Umbilical cord (tissue), 2 donors: ENCODE data around the gene DRD5. TPM values are rescaled to one million over a fixed set of nuclear protein-coding genes. Genes with fewer than 3 reads are reported as not detected.
"Not testable (repeated sequence)": the region's sequence is repeated elsewhere in the genome, so short reads cannot be mapped to it uniquely, and the experiment has no call there.

ENCODE experiments used
- DNase-seq: peaks from one replicate; pipeline ENCODE4 v3.0.0-alpha.2; 2015; ENCODE audit warnings: low spot score
- total RNA-seq: library from RNA; depleted of rRNA; stranded (reverse); fragments of >200 nt; gene quantifications from one replicate; pipeline ENCODE4 v1.2.3, GENCODE V29; 2014; ENCODE audit warnings: low replicate concordance; ENCODE audit not compliant: insufficient read depth

Gene DRD5
- 0.96 TPM for total RNA-seq

DNA sequence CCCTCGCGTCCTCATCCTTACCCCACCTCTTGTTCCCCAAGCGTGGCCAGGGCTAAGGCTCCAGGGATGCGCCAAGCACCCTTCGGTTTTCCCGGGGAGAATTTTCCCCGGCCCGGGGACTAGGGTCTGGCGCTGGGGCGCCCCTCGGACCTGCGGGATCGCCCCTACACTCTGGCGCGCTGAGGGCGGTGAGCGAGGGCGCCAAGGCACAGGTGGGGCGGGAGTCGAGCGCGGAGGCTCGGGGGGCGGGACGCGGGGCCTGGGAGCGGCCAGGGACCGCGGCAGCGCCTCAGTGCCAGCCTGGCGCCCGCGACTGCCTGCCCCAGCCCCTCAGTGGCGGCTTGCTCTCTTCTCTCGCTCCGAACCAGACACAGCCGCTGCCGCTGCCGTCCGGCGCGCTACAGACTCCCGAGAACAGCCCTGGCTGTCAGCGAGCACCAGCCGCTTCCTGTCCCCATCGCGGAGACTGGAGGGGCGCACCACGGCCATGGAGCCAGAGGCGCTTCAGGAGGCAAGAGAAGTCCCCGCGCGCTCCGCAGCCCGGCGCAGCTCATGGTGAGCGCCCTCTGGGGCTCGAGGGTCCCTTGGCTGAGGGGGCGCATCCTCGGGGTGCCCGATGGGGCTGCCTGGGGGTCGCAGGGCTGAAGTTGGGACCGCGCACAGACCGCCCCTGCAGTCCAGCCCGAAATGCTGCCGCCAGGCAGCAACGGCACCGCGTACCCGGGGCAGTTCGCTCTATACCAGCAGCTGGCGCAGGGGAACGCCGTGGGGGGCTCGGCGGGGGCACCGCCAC is at the start of gene DRD5:
TSS of gene DRD5 (plus strand) at position 292 of the 793 bp plus-strand sequence. CDS start at position 688, 396 bp downstream.
- DNase-seq: no peak

- not testable (repeated sequence) for DNase-seq
Observed at GRCh38 chr4:9732256-9732655, 49.2 kb upstream of the DRD5 start.

GRCh38 chr4:9735515-9735914 is 45.9 kb upstream of the DRD5 start:
- DNase-seq: no peak

- DNase-seq: peak; percentile 14
Observed at GRCh38 chr4:9737280-9737679, 44.2 kb upstream of the DRD5 start.

DNA sequence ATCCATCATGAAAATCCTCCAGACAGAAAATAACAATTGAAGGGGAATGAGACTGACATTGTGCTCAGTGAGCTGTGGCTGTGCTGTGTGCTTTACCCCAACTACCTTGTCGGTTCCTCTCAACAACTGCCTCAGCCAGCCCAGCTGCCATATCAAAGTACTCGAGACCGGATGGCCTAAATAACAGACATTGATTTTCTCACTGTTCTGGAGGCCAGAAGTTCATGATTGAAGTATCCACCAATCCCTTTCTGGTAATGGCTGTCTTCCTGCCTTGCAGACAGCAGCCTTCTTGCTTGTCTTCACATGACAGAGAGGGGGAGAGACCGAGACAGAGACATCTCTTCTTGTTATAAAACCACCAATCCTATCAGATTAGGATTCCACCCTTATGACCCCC is 37.6 kb upstream of the DRD5 start:
- not testable (repeated sequence) for DNase-seq

- DNase-seq: no peak
Observed at GRCh38 chr4:9745782-9746181, 35.7 kb upstream of the DRD5 start.

DNA sequence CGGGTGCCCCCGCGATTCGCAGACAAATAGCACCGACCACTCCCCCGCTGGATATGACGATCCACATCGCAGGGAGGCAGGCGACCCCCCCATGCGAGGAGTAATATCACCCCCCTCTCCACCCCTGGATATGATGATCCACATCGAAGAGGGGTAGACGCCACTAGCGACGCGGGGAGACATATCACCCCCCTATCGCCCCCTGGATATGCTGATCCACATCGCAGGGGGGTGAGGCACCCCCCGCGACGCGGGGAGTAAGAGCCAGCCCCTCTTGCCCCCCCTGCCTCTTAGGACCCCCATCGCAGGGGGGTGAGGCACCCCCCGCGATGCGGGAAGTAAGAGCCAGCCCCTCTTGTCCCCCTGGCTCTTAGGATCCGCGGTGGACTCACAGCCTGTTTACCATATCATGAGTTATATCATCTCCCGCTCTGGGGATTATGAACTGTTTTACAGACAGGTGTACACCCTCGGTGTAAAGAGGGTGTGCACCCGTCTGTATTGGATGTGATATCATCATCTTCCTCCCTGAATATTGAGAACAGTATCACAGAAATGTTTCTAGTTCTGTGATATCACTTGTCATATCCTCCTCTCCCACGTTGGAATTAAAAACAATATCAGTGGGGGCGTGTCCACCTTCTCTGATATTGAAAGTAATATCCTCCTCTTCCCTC is 22.7 kb upstream of the DRD5 start:
- no peak for DNase-seq

- peak; percentile 85 for DNase-seq
Observed at GRCh38 chr4:9762823-9763475, 18.5 kb upstream of the DRD5 start.

- DNase-seq: no peak
Observed at GRCh38 chr4:9764155-9764696, 17.2 kb upstream of the DRD5 start.

- DNase-seq: peak; percentile 3
Observed at GRCh38 chr4:9765091-9765490, 16.3 kb upstream of the DRD5 start.

GRCh38 chr4:9769321-9769720 is 12.1 kb upstream of the DRD5 start:
- no peak for DNase-seq

DNA sequence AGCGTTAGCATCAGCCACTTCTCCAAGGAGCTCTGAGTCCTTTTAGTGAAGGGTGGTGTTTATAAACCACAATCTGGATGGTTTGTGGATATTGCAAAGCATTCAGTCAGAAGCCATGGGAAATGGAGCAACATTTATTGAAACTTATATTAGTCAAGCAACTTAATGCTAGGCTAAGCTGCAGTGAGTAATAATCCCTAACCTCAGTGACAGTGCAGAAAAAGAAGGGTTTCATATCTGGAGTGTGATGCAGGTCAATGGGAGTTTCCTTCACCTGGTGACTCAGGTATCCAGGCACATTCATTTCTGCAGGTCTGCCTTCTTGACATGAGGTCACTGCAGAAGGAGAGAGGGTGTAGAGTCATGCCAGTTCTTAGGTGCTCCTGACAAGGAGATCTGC is 10.4 kb upstream of the DRD5 start:
- DNase-seq: no peak

DNA sequence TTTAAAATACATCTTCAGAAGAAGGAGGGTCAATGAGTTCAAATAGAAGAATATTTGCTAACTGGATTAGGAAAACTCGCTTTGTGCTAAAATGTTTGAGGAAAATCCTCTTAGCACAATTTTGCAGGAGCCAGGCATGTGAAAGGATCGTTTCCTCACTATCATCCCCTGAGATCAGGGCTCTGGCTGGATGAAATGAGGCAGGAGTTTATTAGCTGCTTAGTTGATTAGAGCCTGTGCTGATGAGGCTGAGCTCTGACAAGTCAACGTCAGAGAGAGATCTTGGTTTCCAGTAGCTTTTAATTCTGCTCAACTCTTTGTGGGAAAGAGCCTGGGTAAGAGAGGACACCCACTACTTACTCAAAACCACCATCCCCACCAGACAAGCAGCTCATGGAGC is 8.0 kb upstream of the DRD5 start:
- no peak for DNase-seq

GRCh38 chr4:9782136-9782436 is 652 bp downstream of the DRD5 start:
- DNase-seq: no peak

- not testable (repeated sequence) for DNase-seq
Observed at GRCh38 chr4:9785891-9786290, 4.5 kb downstream of the DRD5 start.

- DNase-seq: no peak
Observed at GRCh38 chr4:9792381-9792780, 10.9 kb downstream of the DRD5 start.

- not testable (repeated sequence) for DNase-seq
Observed at GRCh38 chr4:9796641-9797040, 15.2 kb downstream of the DRD5 start.

- no peak for DNase-seq
Observed at GRCh38 chr4:9800848-9801247, 19.4 kb downstream of the DRD5 start.

DNA sequence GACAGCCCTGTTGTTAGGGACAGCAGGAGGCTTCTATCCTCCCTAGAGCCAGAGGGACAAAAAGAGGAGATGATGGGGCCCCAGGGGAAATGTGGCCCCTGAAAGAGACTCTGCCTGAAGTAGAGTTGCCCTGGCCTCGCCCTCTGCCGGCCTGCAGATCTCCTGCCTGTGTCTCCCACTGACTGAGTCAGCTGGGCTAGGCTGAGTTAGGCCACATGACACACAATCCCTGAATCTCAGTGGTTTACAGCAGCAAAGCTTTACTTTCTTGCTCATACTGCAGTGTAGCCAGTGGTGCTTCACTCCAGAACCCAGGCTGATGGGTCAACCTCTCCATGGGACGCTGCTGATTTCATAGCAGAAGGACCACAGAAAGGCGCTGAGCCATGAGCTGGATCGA is 23.5 kb downstream of the DRD5 start:
- DNase-seq: no peak

- DNase-seq: no peak
Observed at GRCh38 chr4:9808077-9808476, 26.6 kb downstream of the DRD5 start.

DNA sequence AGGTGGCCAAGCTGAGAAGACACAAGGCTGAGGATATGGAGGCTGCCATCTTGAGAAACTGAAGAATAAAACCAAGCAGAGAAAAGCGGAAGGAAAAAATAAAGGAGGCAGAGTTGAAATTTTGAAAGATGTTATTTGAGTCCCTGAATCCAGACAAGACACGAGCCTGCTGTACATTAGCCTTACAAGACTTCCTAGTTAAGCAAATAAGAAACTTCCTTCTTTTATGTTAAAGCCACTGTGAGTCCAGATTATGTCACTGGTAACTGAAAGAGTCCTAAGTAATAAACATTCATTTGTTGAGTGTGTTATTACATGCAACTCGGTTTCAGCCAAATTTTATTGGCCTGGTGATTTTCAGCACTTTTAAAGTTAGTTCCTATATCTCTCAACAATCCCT is 30.4 kb downstream of the DRD5 start:
- DNase-seq: no peak
